SJCRH30 (cell line): ENCODE data around the gene PPP2R5C. TPM values are rescaled to one million over a fixed set of nuclear protein-coding genes. Genes with fewer than 3 reads are reported as not detected.
A peak's percentile ranks its signal among the peaks of the same experiment; 100 is the strongest.
"Not testable (repeated sequence)": the region's sequence is repeated elsewhere in the genome, so short reads cannot be mapped to it uniquely, and the experiment has no call there.

ENCODE experiments used
- DNase-seq, 2 experiments: peaks; one replicate each; pipeline ENCODE4 v3.0.0-alpha.2; 2015 to 2020
- H3K27ac ChIP-seq: fragments of 250-450 bp; sonication (Bioruptor Pico); 2 replicates; pipeline ENCODE4 v1.5.1; 2020; ENCODE audit warnings: mild to moderate bottlenecking, moderate library complexity
- H3K27me3 ChIP-seq: fragments of 250-450 bp; sonication (Bioruptor Pico); 2 replicates; pipeline ENCODE4 v1.5.1; 2020; ENCODE audit warnings: mild to moderate bottlenecking, moderate library complexity
- H3K36me3 ChIP-seq: fragments of 250-450 bp; sonication (Bioruptor Pico); 2 replicates; pipeline ENCODE4 v1.5.1; 2020; ENCODE audit warnings: mild to moderate bottlenecking, moderate library complexity
- H3K4me1 ChIP-seq: fragments of 250-450 bp; sonication (Bioruptor Pico); 2 replicates; pipeline ENCODE4 v1.5.1; 2020; ENCODE audit warnings: mild to moderate bottlenecking, moderate library complexity
- H3K4me3 ChIP-seq: fragments of 250-450 bp; sonication (Bioruptor Pico); 2 replicates; pipeline ENCODE4 v1.5.1; 2020; ENCODE audit warnings: mild to moderate bottlenecking, moderate library complexity
- H3K9me3 ChIP-seq: fragments of 250-450 bp; sonication (Bioruptor Pico); replicated peaks from 2 replicates; pipeline ENCODE4 v1.5.1; 2020; ENCODE audit warnings: mild to moderate bottlenecking, moderate library complexity
- total RNA-seq: library from RNA; depleted of rRNA; stranded (reverse); fragments of >200 nt; shearing (Covaris generic); gene quantifications from 2 replicates; pipeline ENCODE4 v1.2.3, GENCODE V29; 2014; rRNA removed

The PPP2R5C gene
- total RNA-seq, 1 experiment from 2014 or later, result 161 TPM

DNA sequence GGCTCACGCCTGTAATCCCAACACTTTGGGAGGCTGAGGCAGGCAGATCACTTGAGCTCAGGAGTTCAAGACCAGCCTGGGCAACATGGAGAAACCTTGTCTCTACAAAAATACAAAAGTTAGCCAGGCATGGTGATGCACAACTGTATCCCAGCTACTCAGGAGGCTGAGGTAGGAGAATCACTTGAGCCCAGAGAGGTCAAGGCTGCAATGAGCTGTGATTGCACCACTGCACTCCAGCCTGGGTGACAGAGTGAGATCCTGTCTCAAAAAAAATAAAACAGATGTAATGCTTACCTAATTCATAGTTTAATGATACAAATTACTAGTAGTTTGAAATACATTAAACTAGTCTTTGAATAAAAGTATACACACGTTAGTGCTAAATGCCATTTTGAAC, 209.9 kb downstream of the PPP2R5C start:
- not testable (repeated sequence) for H3K36me3 ChIP-seq, H3K9me3 ChIP-seq, DNase-seq, H3K27ac ChIP-seq, H3K27me3 ChIP-seq, H3K4me3 ChIP-seq
- H3K4me1 ChIP-seq, result peaks cover 11% of the 10 kb centered on the region; the same call in 1 of the 2 replicates

DNA sequence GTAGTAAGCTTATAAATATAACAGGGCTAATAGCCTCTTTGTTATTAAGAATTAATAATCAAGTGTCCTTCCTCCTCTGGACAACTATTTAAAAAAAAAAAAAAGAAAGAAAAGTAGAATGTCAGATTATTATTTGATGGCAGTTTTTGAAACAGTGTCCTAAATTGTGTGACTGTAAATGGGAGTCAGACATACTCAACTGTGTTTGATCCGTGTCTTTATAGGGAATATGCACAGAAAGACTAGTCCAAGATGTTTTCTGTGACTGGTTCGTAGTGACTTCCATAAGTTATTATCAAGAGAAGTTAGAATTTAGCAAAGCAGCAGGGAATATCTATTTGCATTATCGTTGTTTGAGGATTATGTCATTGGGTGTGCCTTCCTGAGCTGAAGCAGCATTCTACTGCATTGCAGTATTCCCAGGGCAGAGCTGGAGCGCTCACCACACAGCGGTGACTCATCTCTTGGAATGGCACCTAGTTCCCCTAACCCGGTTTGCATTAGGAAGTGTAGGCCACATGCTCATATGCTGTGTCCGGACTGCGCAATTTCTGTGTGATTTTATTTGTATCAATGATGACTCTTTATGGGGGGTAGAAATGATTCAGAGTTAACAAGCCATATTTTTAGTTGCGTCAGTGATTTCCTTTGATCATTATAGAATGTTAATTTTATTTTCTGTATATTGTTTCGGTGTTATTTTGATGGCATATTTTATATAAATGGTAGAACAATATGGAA, 210.8 kb downstream of the PPP2R5C start:
- Histone ChIP-seq H3K27ac (peak overlapping the region; percentile 20; the same call in 1 of the 2 replicates), H3K27me3 (no peaks in the 10 kb centered on the region), H3K4me3 (no peak overlapping the region), H3K36me3 (peaks cover 12% of the 10 kb centered on the region), H3K9me3 (no peaks in the 10 kb centered on the region), H3K4me1 (0 out of 2 replicates have a peak, but pooled peaks cover 5% of the 10 kb centered on the region)
- DNase-seq, result peak; percentile 89 to 91

DNA sequence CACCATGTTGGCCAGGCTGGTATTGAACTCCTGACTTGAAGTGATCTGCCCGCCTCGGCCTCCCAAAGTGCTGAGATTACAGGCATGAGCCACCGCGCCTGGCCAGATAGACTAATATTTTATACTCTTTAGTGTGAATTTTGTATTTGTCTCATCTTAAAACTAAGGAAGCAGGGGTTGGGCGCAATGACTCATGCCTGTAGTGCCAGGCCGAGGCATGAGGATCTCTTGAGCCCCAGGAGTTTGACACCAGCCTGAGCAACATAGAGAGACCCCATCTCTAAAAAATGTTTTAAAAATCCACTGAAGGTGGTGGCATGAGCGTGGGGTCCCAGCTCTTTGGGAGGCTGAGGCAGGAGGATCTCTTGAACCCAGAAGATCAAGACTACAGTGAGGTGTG, 211.8 kb downstream of the PPP2R5C start:
- no peak for DNase-seq
- Histone ChIP-seq H3K36me3 (peaks cover 19% of the 10 kb centered on the region), H3K9me3 (no peaks in the 10 kb centered on the region), H3K4me3 (no peak overlapping the region), H3K27me3 (no peaks in the 10 kb centered on the region), H3K4me1 (0 out of 2 replicates have a peak, but pooled peaks cover 5% of the 10 kb centered on the region), H3K27ac (no peak overlapping the region)

DNA sequence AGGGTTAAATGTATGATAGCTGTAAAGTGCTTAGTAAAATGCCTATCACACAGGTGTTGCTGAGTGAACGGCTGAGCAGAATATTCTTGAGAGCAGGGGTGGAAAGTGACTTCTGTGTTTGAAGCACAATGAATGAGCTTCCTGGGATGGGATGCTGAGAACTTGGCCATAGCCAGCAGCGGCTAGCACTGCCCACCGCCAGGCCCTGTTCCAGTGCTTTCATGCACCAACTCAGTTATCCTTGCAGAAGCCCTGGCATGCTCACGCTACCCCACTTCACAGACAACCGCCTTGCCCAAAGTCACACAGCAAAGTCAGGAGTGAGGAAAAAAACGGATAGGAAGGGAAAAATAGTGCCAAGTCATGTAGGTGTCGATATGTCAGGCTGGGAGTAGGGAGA, 213.7 kb downstream of the PPP2R5C start:
- Histone ChIP-seq H3K4me3 (no peak overlapping the region), H3K27me3 (no peaks in the 10 kb centered on the region), H3K36me3 (peaks cover 28% of the 10 kb centered on the region), H3K27ac (no peak overlapping the region), H3K9me3 (no peaks in the 10 kb centered on the region), H3K4me1 (0 out of 2 replicates have a peak, but pooled peaks cover 5% of the 10 kb centered on the region)
- DNase-seq, result no peak

Other genes with a start within 250 kb of the PPP2R5C start
- gene DIO3, start 200.2 kb upstream of the PPP2R5C start, total RNA-seq, result not detected in 2 replicates
- 279 and 298 TPM in 2 replicates for gene DYNC1H1, start 202.9 kb downstream of the PPP2R5C start, total RNA-seq